NB4 (cell line): ENCODE measurements around the gene ZNF668.

Experiments
- MYC ChIP-seq: IDR thresholded peaks from 2 replicates; pipeline ENCODE4 v1.6.1; 2011; ENCODE audit warnings: low read depth, low read length
- POLR2A ChIP-seq: IDR thresholded peaks from 2 replicates; pipeline ENCODE4 v1.6.1; 2011; ENCODE audit warnings: mild to moderate bottlenecking; ENCODE audit not compliant: insufficient read length; ENCODE audit errors: extremely low read depth
- TF ChIP-seq, protein P1 (sequence below): IDR thresholded peaks from one replicate; pipeline ENCODE4 v1.5.1; 2012; ENCODE audit warnings: low read depth, low read length
- TF ChIP-seq, protein P2 (sequence below): IDR thresholded peaks from 2 replicates; pipeline ENCODE4 v1.6.1; 2011; ENCODE audit warnings: low read depth, low read length

DNA sequence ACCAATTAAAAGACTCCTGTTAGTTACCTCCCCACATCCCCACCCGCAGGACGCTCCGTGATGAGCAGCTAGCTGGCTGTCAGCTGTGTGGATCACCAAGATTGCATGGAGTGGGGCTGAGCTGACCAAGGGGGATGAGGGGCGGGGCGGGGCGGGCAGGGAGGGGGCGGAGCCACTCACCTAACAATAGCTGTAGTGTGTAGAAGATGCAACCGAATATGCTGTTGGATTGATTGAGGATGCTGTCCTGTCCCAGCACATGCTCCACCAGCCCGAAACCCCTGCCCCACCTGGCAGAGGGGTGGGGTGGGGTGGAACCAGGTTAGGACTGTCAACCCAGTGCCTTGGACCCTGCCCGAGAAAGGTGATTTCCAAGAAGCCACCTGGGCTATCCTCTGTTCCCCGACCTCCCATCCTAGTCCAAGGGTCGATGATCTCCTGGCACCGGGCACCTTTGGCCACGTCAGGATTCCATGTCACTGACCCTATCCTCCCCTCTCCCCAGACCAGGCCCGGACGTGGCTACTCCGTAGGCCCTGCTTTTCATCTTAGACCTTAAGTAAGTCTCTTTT lies 19.2 kb upstream of the ZNF668 start:
- TF ChIP-seq, protein P1, sequence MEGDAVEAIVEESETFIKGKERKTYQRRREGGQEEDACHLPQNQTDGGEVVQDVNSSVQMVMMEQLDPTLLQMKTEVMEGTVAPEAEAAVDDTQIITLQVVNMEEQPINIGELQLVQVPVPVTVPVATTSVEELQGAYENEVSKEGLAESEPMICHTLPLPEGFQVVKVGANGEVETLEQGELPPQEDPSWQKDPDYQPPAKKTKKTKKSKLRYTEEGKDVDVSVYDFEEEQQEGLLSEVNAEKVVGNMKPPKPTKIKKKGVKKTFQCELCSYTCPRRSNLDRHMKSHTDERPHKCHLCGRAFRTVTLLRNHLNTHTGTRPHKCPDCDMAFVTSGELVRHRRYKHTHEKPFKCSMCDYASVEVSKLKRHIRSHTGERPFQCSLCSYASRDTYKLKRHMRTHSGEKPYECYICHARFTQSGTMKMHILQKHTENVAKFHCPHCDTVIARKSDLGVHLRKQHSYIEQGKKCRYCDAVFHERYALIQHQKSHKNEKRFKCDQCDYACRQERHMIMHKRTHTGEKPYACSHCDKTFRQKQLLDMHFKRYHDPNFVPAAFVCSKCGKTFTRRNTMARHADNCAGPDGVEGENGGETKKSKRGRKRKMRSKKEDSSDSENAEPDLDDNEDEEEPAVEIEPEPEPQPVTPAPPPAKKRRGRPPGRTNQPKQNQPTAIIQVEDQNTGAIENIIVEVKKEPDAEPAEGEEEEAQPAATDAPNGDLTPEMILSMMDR: no peak
- TF ChIP-seq MYC: no peak
- TF ChIP-seq POLR2A: no peak
- TF ChIP-seq, protein P2, sequence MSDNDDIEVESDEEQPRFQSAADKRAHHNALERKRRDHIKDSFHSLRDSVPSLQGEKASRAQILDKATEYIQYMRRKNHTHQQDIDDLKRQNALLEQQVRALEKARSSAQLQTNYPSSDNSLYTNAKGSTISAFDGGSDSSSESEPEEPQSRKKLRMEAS: no peak
